GM19438 (cell line): ENCODE measurements around the gene ETNK1.

Source experiments
- ATAC-seq: cut with Tn5 transposase; IDR thresholded peaks from one replicate; pipeline ENCODE4 v1.9.1; 2021; ENCODE audit warnings: low read depth; ENCODE audit not compliant: unreplicated experiment

The ETNK1 gene

GRCh38 chr12:22731236-22731635 is 106.3 kb downstream of the ETNK1 start:
- ATAC-seq, result no peak

- ATAC-seq, result no peak
Measured at GRCh38 chr12:22733756-22734155, 108.8 kb downstream of the ETNK1 start.

GRCh38 chr12:22738945-22739344 is 114.0 kb downstream of the ETNK1 start:
- no peak for ATAC-seq
